HAP-1 (cell line): Measurements from ENCODE around the gene ZSCAN18.
"Not testable (repeated sequence)": the region's sequence is repeated elsewhere in the genome, so short reads cannot be mapped to it uniquely, and the experiment has no call there.

ENCODE experiments used
- DNase-seq, 2 experiments: peaks; one replicate each; pipeline ENCODE4 v3.0.0-alpha.2; 2016 to 2020; ENCODE audit warnings: low spot score in 2 of 2
- H3K27me3 ChIP-seq: fragments of 250-450 bp; sonication (Bioruptor Pico); 2 replicates; pipeline ENCODE4 v1.5.1; 2020; ENCODE audit warnings: low read depth, mild to moderate bottlenecking, moderate library complexity
- H3K36me3 ChIP-seq: fragments of 250-450 bp; sonication (Bioruptor Pico); replicated peaks from 2 replicates; pipeline ENCODE4 v1.5.1; 2020; ENCODE audit warnings: mild to moderate bottlenecking
- H3K4me1 ChIP-seq: fragments of 250-450 bp; sonication (Bioruptor Pico); 2 replicates; pipeline ENCODE4 v1.5.1; 2020; ENCODE audit warnings: mild to moderate bottlenecking
- H3K4me3 ChIP-seq: fragments of 250-450 bp; sonication (Bioruptor Pico); 2 replicates; pipeline ENCODE4 v1.5.1; 2020; ENCODE audit warnings: mild to moderate bottlenecking, moderate library complexity
- H3K9me3 ChIP-seq: fragments of 250-450 bp; sonication (Bioruptor Pico); 2 replicates; pipeline ENCODE4 v1.5.1; 2020; ENCODE audit warnings: mild to moderate bottlenecking, moderate library complexity
- in situ Hi-C: fragments of 300-500 bp; cut with MboI; formaldehyde crosslinking; loops from 3 replicates; pipeline ENCODE4 v1.14.3; 2020; ENCODE audit warnings: low sequenced_read_pairs, inconsistent platforms, mixed read lengths

The ZSCAN18 gene

GRCh38 chr19:58097781-58098681, at the start of gene ZSCAN18:
Gene ZSCAN18, minus strand, starts transcription at chr19:58098231. Its CDS starts 7,964 bp downstream, at chr19:58090267.
- Histone ChIP-seq H3K9me3 (peaks cover 5% of the 10 kb centered on the region; the same call in 1 of the 2 replicates), H3K4me1 (no peaks in the 10 kb centered on the region), H3K4me3 (peak within 1 kb of the TSS; percentile 50), H3K36me3 (no peaks in the 10 kb centered on the region), H3K27me3 (no peaks in the 10 kb centered on the region)
- in situ Hi-C loops, result no loop called here
- peak; percentile 82 to 90 for DNase-seq

- H3K9me3 ChIP-seq, H3K36me3 ChIP-seq, H3K4me3 ChIP-seq, H3K4me1 ChIP-seq, in situ Hi-C loops, DNase-seq, H3K27me3 ChIP-seq: not testable (repeated sequence)
Observed at GRCh38 chr19:58147475-58147874, 49.4 kb upstream of the ZSCAN18 start.

- Histone ChIP-seq H3K9me3 (no peaks in the 10 kb centered on the region; the same call in 1 of the 2 replicates), H3K4me3 (no peak overlapping the region), H3K4me1 (no peaks in the 10 kb centered on the region), H3K36me3 (no peaks in the 10 kb centered on the region), H3K27me3 (no peaks in the 10 kb centered on the region)
- DNase-seq, result no peak
- in situ Hi-C loops, result no loop called here
Observed at GRCh38 chr19:58145849-58146248, 47.8 kb upstream of the ZSCAN18 start.

GRCh38 chr19:58134244-58134643, 36.2 kb upstream of the ZSCAN18 start:
- Histone ChIP-seq H3K36me3 (no peaks in the 10 kb centered on the region), H3K4me1 (no peaks in the 10 kb centered on the region), H3K4me3 (no peak overlapping the region), H3K27me3 (no peaks in the 10 kb centered on the region), H3K9me3 (peaks cover 5% of the 10 kb centered on the region; the same call in 1 of the 2 replicates)
- DNase-seq, result no peak
- in situ Hi-C loops, result no loop called here

GRCh38 chr19:58129284-58129683, 31.3 kb upstream of the ZSCAN18 start:
- Histone ChIP-seq H3K4me3 (no peak overlapping the region), H3K36me3 (no peaks in the 10 kb centered on the region), H3K4me1 (no peaks in the 10 kb centered on the region), H3K27me3 (no peaks in the 10 kb centered on the region), H3K9me3 (peaks cover 18% of the 10 kb centered on the region)
- DNase-seq, result no peak
- in situ Hi-C loops, result no loop called here

- DNase-seq, result no peak
- Histone ChIP-seq H3K36me3 (no peaks in the 10 kb centered on the region), H3K27me3 (no peaks in the 10 kb centered on the region), H3K4me1 (no peaks in the 10 kb centered on the region), H3K4me3 (no peak overlapping the region), H3K9me3 (peaks cover 18% of the 10 kb centered on the region)
- in situ Hi-C loops, result no loop called here
Observed at GRCh38 chr19:58128041-58128685, 30.1 kb upstream of the ZSCAN18 start.

GRCh38 chr19:58123354-58123753, 25.3 kb upstream of the ZSCAN18 start:
- Histone ChIP-seq H3K4me1 (no peaks in the 10 kb centered on the region), H3K27me3 (no peaks in the 10 kb centered on the region), H3K36me3 (no peaks in the 10 kb centered on the region), H3K4me3 (no peak overlapping the region), H3K9me3 (peaks cover 12% of the 10 kb centered on the region)
- in situ Hi-C loops, result no loop called here
- no peak for DNase-seq

GRCh38 chr19:58118979-58119733, 21.1 kb upstream of the ZSCAN18 start:
- Histone ChIP-seq H3K4me1 (no peaks in the 10 kb centered on the region), H3K27me3 (no peaks in the 10 kb centered on the region), H3K36me3 (no peaks in the 10 kb centered on the region), H3K9me3 (peaks cover 4% of the 10 kb centered on the region; the same call in 1 of the 2 replicates), H3K4me3 (no peak overlapping the region)
- DNase-seq, result no peak
- in situ Hi-C loops, result no loop called here

GRCh38 chr19:58117841-58118575, 20.0 kb upstream of the ZSCAN18 start:
- Histone ChIP-seq H3K9me3 (peaks cover 4% of the 10 kb centered on the region; the same call in 1 of the 2 replicates), H3K4me3 (no peak overlapping the region), H3K4me1 (no peaks in the 10 kb centered on the region), H3K36me3 (no peaks in the 10 kb centered on the region), H3K27me3 (no peaks in the 10 kb centered on the region)
- no peak for DNase-seq
- in situ Hi-C loops, result no loop called here

GRCh38 chr19:58108546-58108817, 10.5 kb upstream of the ZSCAN18 start:
- Histone ChIP-seq H3K4me3 (no peak overlapping the region), H3K36me3 (no peaks in the 10 kb centered on the region), H3K9me3 (peaks cover 17% of the 10 kb centered on the region), H3K27me3 (no peaks in the 10 kb centered on the region), H3K4me1 (no peaks in the 10 kb centered on the region)
- no peak for DNase-seq
- in situ Hi-C loops, result no loop called here

GRCh38 chr19:58107778-58108545, 9.9 kb upstream of the ZSCAN18 start:
- Histone ChIP-seq H3K27me3 (no peaks in the 10 kb centered on the region), H3K36me3 (no peaks in the 10 kb centered on the region), H3K4me3 (no peak overlapping the region), H3K4me1 (no peaks in the 10 kb centered on the region), H3K9me3 (peaks cover 17% of the 10 kb centered on the region)
- DNase-seq, result no peak
- in situ Hi-C loops, result no loop called here

GRCh38 chr19:58098682-58098998, 609 bp upstream of the ZSCAN18 start:
- H3K9me3 ChIP-seq, result peaks cover 5% of the 10 kb centered on the region; the same call in 1 of the 2 replicates
- in situ Hi-C loops, result no loop called here
- no peaks in the 10 kb centered on the region for H3K27me3 ChIP-seq
- no peaks in the 10 kb centered on the region for H3K4me1 ChIP-seq
- no peaks in the 10 kb centered on the region for H3K36me3 ChIP-seq
- no peak for DNase-seq
- H3K4me3 ChIP-seq, result peak overlapping the region; percentile 50

- no peaks in the 10 kb centered on the region for H3K36me3 ChIP-seq
- in situ Hi-C loops, result no loop called here
- no peak for DNase-seq
- no peaks in the 10 kb centered on the region for H3K4me1 ChIP-seq
- H3K27me3 ChIP-seq, result no peaks in the 10 kb centered on the region
- no peak overlapping the region for H3K4me3 ChIP-seq
- H3K9me3 ChIP-seq, result peaks cover 5% of the 10 kb centered on the region; the same call in 1 of the 2 replicates
Observed at GRCh38 chr19:58097349-58097748, 682 bp downstream of the ZSCAN18 start.
